MM.1S (cell line): Measurements from ENCODE around the gene TBKBP1.
"Not testable (repeated sequence)": the region's sequence is repeated elsewhere in the genome, so short reads cannot be mapped to it uniquely, and the experiment has no call there.

Source experiments
- DNase-seq: peaks from one replicate; pipeline ENCODE4 v3.0.0-alpha.2; 2015
- H2AFZ ChIP-seq: fragments of 300-600 bp; sonication (generic); 2 replicates; pipeline ENCODE4 v1.6.0; 2016; ENCODE audit warnings: antibody characterized with exemption, low read length
- H3F3A ChIP-seq: fragments of 300-600 bp; sonication (generic); 2 replicates; pipeline ENCODE4 v1.6.1; 2016; ENCODE audit warnings: mild to moderate bottlenecking, antibody characterized with exemption, low read length, moderate library complexity, mixed read lengths; ENCODE audit not compliant: insufficient read depth
- H3K27ac ChIP-seq: fragments of 300-600 bp; sonication (generic); 2 replicates; pipeline ENCODE4 v1.5.1; 2016; ENCODE audit warnings: mild to moderate bottlenecking, low read length
- H3K27me3 ChIP-seq: fragments of 300-600 bp; sonication (generic); replicated peaks from 2 replicates; pipeline ENCODE4 v1.6.0; 2016; ENCODE audit warnings: low read length; ENCODE audit not compliant: insufficient read depth
- H3K36me3 ChIP-seq: fragments of 300-600 bp; sonication (generic); replicated peaks from 2 replicates; pipeline ENCODE4 v1.6.1; 2016; ENCODE audit warnings: mild to moderate bottlenecking, low read length, mixed read lengths; ENCODE audit not compliant: insufficient read depth
- H3K4me1 ChIP-seq: fragments of 300-600 bp; sonication (generic); 2 replicates; pipeline ENCODE4 v1.6.1; 2016; ENCODE audit warnings: low read length, mixed read lengths
- H3K4me2 ChIP-seq: fragments of 300-600 bp; sonication (generic); 2 replicates; pipeline ENCODE4 v1.6.0; 2016; ENCODE audit warnings: low read depth, low read length
- H3K4me3 ChIP-seq: fragments of 300-600 bp; sonication (generic); 2 replicates; pipeline ENCODE4 v1.5.1; 2016; ENCODE audit warnings: low read length, mixed read lengths
- H3K79me2 ChIP-seq: fragments of 300-600 bp; sonication (generic); 2 replicates; pipeline ENCODE4 v1.6.1; 2016; ENCODE audit warnings: mixed run types, low read length, mixed read lengths
- H3K9ac ChIP-seq: fragments of 300-600 bp; sonication (generic); 2 replicates; pipeline ENCODE4 v1.6.1; 2016; ENCODE audit warnings: low read length, mixed read lengths
- H3K9me2 ChIP-seq: fragments of 300-600 bp; sonication (generic); replicated peaks from 2 replicates; pipeline ENCODE4 v1.6.1; 2016; ENCODE audit warnings: mild to moderate bottlenecking, low read length, mixed read lengths; ENCODE audit not compliant: insufficient read depth
- H3K9me3 ChIP-seq: fragments of 300-600 bp; sonication (generic); replicated peaks from 2 replicates; pipeline ENCODE4 v1.6.1; 2016; ENCODE audit warnings: mild to moderate bottlenecking, low read length, mixed read lengths; ENCODE audit not compliant: insufficient read depth
- H4K20me1 ChIP-seq: fragments of 300-600 bp; sonication (generic); 2 replicates; pipeline ENCODE4 v1.6.1; 2016; ENCODE audit warnings: mild to moderate bottlenecking, low read length, moderate library complexity, mixed read lengths; ENCODE audit not compliant: insufficient read depth
- EZH2 ChIP-seq: fragments of 300-600 bp; sonication (generic); optimal IDR thresholded peaks from 2 replicates; pipeline ENCODE3; 2017; ENCODE audit warnings: low read depth, mild to moderate bottlenecking, antibody characterized with exemption, low read length, mixed read lengths
- EZH2phosphoT487 ChIP-seq: fragments of 300-600 bp; sonication (generic); IDR thresholded peaks from 2 replicates; pipeline ENCODE4 v1.6.1; 2018; ENCODE audit warnings: antibody characterized with exemption, low read length
- TF ChIP-seq, protein P1 (sequence below): fragments of 300-600 bp; sonication (generic); IDR thresholded peaks from 2 replicates; pipeline ENCODE4 v1.5.1; 2016; ENCODE audit warnings: antibody characterized with exemption, low read length, mixed read lengths

The TBKBP1 gene

GRCh38 chr17:47678196-47678595 lies 15.8 kb upstream of the TBKBP1 start:
- Histone ChIP-seq H3K79me2 (peaks cover 63% of the 10 kb centered on the region), H3K36me3 (peaks cover 64% of the 10 kb centered on the region), H3K27ac (no peak overlapping the region), H3K9me2 (no peaks in the 10 kb centered on the region), H3K4me3 (no peak overlapping the region), H2AFZ (no peak overlapping the region), H3F3A (peaks cover 14% of the 10 kb centered on the region), H3K27me3 (no peaks in the 10 kb centered on the region), H3K4me2 (no peak overlapping the region), H3K9ac (no peak overlapping the region), H3K9me3 (no peaks in the 10 kb centered on the region), H4K20me1 (peaks cover 9% of the 10 kb centered on the region; the same call in 1 of the 2 replicates), H3K4me1 (no peaks in the 10 kb centered on the region)
- TF ChIP-seq EZH2 (no peak), EZH2phosphoT487 (no peak)
- TF ChIP-seq, protein P1, sequence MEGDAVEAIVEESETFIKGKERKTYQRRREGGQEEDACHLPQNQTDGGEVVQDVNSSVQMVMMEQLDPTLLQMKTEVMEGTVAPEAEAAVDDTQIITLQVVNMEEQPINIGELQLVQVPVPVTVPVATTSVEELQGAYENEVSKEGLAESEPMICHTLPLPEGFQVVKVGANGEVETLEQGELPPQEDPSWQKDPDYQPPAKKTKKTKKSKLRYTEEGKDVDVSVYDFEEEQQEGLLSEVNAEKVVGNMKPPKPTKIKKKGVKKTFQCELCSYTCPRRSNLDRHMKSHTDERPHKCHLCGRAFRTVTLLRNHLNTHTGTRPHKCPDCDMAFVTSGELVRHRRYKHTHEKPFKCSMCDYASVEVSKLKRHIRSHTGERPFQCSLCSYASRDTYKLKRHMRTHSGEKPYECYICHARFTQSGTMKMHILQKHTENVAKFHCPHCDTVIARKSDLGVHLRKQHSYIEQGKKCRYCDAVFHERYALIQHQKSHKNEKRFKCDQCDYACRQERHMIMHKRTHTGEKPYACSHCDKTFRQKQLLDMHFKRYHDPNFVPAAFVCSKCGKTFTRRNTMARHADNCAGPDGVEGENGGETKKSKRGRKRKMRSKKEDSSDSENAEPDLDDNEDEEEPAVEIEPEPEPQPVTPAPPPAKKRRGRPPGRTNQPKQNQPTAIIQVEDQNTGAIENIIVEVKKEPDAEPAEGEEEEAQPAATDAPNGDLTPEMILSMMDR = no peak
- DNase-seq = no peak

- TF ChIP-seq EZH2 (no peak), EZH2phosphoT487 (no peak)
- TF ChIP-seq, protein P1 = no peak
- Histone ChIP-seq H4K20me1 (peaks cover 4% of the 10 kb centered on the region; the same call in 1 of the 2 replicates), H3K4me1 (no peaks in the 10 kb centered on the region), H3K27me3 (no peaks in the 10 kb centered on the region), H3K27ac (no peak overlapping the region), H3K4me2 (no peak overlapping the region), H3K9ac (no peak overlapping the region), H3K9me2 (no peaks in the 10 kb centered on the region), H3K9me3 (no peaks in the 10 kb centered on the region), H3K79me2 (peaks cover 26% of the 10 kb centered on the region), H3K36me3 (peaks cover 42% of the 10 kb centered on the region), H2AFZ (no peak overlapping the region), H3F3A (peaks cover 24% of the 10 kb centered on the region), H3K4me3 (no peak overlapping the region)
- DNase-seq = no peak
Observed at GRCh38 chr17:47682138-47682537, 11.8 kb upstream of the TBKBP1 start.

DNA sequence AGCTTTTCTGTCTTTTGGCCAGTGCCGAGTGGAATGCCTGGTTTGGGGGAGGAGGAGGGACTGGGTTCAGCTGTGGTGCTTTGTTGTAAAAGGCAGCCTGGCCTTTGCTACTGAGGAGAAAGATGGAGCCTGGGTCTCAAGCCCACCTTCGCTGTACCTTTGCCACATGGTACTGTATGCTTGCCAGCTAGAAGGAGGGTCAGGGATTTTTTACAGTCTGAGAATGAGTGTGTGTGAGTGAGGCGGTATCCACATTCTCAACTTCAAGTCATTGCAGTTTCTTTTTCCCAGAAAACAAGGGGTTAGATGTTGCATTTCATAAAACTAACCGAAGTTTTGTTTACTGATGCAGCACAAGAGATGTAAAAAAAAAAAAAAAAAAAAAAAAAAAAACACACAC lies 11.2 kb upstream of the TBKBP1 start:
- H3K79me2 ChIP-seq = peaks cover 22% of the 10 kb centered on the region
- not testable (repeated sequence) for H3K4me1 ChIP-seq, H3K27ac ChIP-seq, H3K4me2 ChIP-seq, H3K9ac ChIP-seq, H2AFZ ChIP-seq, H3K9me2 ChIP-seq, H3K27me3 ChIP-seq, DNase-seq, H4K20me1 ChIP-seq, H3K4me3 ChIP-seq, H3K9me3 ChIP-seq
- H3F3A ChIP-seq = peaks cover 29% of the 10 kb centered on the region
- H3K36me3 ChIP-seq = peaks cover 36% of the 10 kb centered on the region; the same call in 1 of the 2 replicates

GRCh38 chr17:47684025-47684424 lies 9.9 kb upstream of the TBKBP1 start:
- Histone ChIP-seq H3K9me3 (no peaks in the 10 kb centered on the region), H3F3A (peaks cover 34% of the 10 kb centered on the region), H3K4me1 (no peaks in the 10 kb centered on the region), H3K27me3 (no peaks in the 10 kb centered on the region), H3K79me2 (0 out of 2 replicates have a peak, but pooled peaks cover 16% of the 10 kb centered on the region), H3K4me3 (no peak overlapping the region), H4K20me1 (peaks cover 4% of the 10 kb centered on the region; the same call in 1 of the 2 replicates), H3K36me3 (peaks cover 30% of the 10 kb centered on the region; the same call in 1 of the 2 replicates), H3K27ac (no peak overlapping the region), H3K9ac (no peak overlapping the region), H3K4me2 (no peak overlapping the region), H2AFZ (no peak overlapping the region), H3K9me2 (no peaks in the 10 kb centered on the region)
- TF ChIP-seq EZH2phosphoT487 (no peak), EZH2 (no peak)
- TF ChIP-seq, protein P1 = no peak
- no peak for DNase-seq
